Activated CD4-positive, alpha-beta memory T cell treated with anti-CD3 and anti-CD28 coated beads, Interleukin-2, amount 10 ng/mL, durations not matched to agents 7 days and 5 days (primary cell): Measurements from ENCODE around the gene GRIK3. TPM values are rescaled to one million over a fixed set of nuclear protein-coding genes. Genes with fewer than 3 reads are reported as not detected.
"Not testable (repeated sequence)": the region's sequence is repeated elsewhere in the genome, so short reads cannot be mapped to it uniquely, and the experiment has no call there.

ENCODE experiments used
- CTCF ChIA-PET: fragments of 350-600 bp; sonication (Branson Sonifier 250); formaldehyde crosslinking; loops from one replicate; lab custom pipeline; 2021; ENCODE audit warnings: antibody characterized with exemption, inconsistent platforms; lab: Charles Lee
- POLR2A ChIA-PET: fragments of 350-600 bp; sonication (Branson Sonifier 250); formaldehyde crosslinking; loops from one replicate; lab custom pipeline; 2021; ENCODE audit warnings: antibody characterized with exemption; lab: Charles Lee
- DNase-seq: peaks from one replicate; pipeline ENCODE4 v3.0.0-alpha.2; 2020
- H3K27ac Mint-ChIP-seq: one replicate; pipeline ENCODE4 v1.8.0; 2021; ENCODE audit warnings: mild to moderate bottlenecking, mixed read lengths
- H3K27me3 Mint-ChIP-seq: one replicate; pipeline ENCODE4 v1.8.0; 2021; ENCODE audit warnings: mixed read lengths
- H3K36me3 Mint-ChIP-seq: one replicate; pipeline ENCODE4 v1.8.0; 2021; ENCODE audit warnings: low read depth, mixed read lengths
- H3K4me1 Mint-ChIP-seq: one replicate; pipeline ENCODE4 v1.8.0; 2021; ENCODE audit warnings: mixed read lengths
- H3K4me3 Mint-ChIP-seq: one replicate; pipeline ENCODE4 v1.8.0; 2021; ENCODE audit warnings: mild to moderate bottlenecking, mixed read lengths
- H3K9me3 Mint-ChIP-seq: one replicate; pipeline ENCODE4 v1.8.0; 2021; ENCODE audit warnings: mixed read lengths
- total RNA-seq, 2 experiments: library from RNA; stranded (reverse); gene quantifications; one replicate each; pipeline ENCODE4 v1.2.3, GENCODE V29; 2021

The GRIK3 gene
- total RNA-seq, 2 experiments from 2014 or later = not detected

GRCh38 chr1:36924282-36924811, 110.0 kb downstream of the GRIK3 start:
- no peaks in the 10 kb centered on the region for H3K9me3 Mint-ChIP-seq
- H3K4me1 Mint-ChIP-seq = no peaks in the 10 kb centered on the region
- H3K36me3 Mint-ChIP-seq = no peaks in the 10 kb centered on the region
- ChIA-PET POLR2A (no interaction called here), CTCF (no interaction called here)
- H3K27me3 Mint-ChIP-seq = no peaks in the 10 kb centered on the region
- DNase-seq = peak; percentile 60
- H3K27ac Mint-ChIP-seq = no peak overlapping the region
- no peak overlapping the region for H3K4me3 Mint-ChIP-seq

GRCh38 chr1:36922593-36923426, 111.5 kb downstream of the GRIK3 start:
- Mint-ChIP-seq H3K4me1 (no peaks in the 10 kb centered on the region), H3K36me3 (no peaks in the 10 kb centered on the region), H3K27me3 (no peaks in the 10 kb centered on the region), H3K27ac (no peak overlapping the region), H3K9me3 (no peaks in the 10 kb centered on the region), H3K4me3 (no peak overlapping the region)
- CTCF ChIA-PET = no interaction called here
- no peak for DNase-seq
- POLR2A ChIA-PET = no interaction called here

- Mint-ChIP-seq H3K9me3 (no peaks in the 10 kb centered on the region), H3K36me3 (no peaks in the 10 kb centered on the region), H3K27ac (no peak overlapping the region), H3K4me1 (no peaks in the 10 kb centered on the region), H3K4me3 (no peak overlapping the region), H3K27me3 (no peaks in the 10 kb centered on the region)
- ChIA-PET CTCF (no interaction called here), POLR2A (no interaction called here)
- no peak for DNase-seq
These were observed 112.2 kb downstream of the GRIK3 start for GRCh38 chr1:36922071-36922470.

DNA sequence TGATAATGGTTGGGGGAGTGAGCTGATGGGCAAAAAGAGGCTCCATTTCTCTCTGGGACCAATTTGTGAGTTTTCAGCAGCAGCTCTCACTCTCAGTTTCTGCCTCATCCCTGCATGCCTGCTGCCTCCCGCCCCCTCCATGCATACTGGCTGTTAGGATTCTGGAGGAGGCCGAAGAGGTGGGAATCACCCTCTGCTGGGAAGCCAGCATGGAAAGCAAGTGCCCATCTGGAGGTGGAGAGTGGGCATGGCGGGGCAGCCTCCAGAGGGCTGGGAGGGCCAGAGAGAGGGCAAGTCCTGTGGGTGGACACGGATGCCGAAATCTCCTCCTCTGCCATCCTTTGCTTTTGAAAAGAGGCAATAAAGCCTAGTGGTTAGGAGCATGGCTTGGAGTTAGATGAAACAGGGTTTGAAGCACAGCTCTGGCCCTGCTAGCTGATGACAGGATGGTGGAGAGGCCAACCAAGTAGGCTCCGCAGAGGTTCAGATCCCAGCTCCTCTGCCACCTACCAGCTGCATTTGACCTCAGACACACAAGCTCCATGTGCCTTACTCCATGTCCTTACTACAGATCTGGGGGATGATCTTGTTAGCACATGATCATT, 113.4 kb downstream of the GRIK3 start:
- Mint-ChIP-seq H3K27me3 (no peaks in the 10 kb centered on the region), H3K4me1 (no peaks in the 10 kb centered on the region), H3K4me3 (no peak overlapping the region), H3K36me3 (no peaks in the 10 kb centered on the region), H3K9me3 (no peaks in the 10 kb centered on the region), H3K27ac (no peak overlapping the region)
- ChIA-PET CTCF (no interaction called here), POLR2A (no interaction called here)
- no peak for DNase-seq

DNA sequence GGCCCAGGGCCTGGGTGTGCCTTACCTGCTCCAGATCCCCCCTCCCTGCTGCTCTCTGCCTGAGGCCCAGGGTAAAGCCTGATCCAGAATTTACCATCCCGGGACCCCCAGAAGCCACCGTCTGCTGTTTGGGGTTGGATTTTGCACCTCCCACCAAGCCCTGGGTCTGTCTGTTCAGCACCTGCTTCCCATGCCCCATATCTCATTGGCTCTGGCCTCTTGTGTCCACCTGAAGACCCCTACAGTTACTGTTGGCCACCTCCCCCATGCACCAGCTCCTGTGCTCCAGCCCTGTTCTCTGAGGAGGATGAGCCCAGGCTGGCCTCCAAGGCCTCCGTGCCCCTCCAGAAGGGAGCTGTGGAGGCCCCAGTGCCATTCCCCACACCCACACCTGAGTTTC, 113.9 kb downstream of the GRIK3 start:
- POLR2A ChIA-PET = no interaction called here
- Mint-ChIP-seq H3K27me3 (no peaks in the 10 kb centered on the region), H3K4me3 (no peak overlapping the region), H3K36me3 (no peaks in the 10 kb centered on the region), H3K27ac (no peak overlapping the region), H3K9me3 (no peaks in the 10 kb centered on the region), H3K4me1 (no peaks in the 10 kb centered on the region)
- no peak for DNase-seq
- CTCF ChIA-PET = no interaction called here

DNA sequence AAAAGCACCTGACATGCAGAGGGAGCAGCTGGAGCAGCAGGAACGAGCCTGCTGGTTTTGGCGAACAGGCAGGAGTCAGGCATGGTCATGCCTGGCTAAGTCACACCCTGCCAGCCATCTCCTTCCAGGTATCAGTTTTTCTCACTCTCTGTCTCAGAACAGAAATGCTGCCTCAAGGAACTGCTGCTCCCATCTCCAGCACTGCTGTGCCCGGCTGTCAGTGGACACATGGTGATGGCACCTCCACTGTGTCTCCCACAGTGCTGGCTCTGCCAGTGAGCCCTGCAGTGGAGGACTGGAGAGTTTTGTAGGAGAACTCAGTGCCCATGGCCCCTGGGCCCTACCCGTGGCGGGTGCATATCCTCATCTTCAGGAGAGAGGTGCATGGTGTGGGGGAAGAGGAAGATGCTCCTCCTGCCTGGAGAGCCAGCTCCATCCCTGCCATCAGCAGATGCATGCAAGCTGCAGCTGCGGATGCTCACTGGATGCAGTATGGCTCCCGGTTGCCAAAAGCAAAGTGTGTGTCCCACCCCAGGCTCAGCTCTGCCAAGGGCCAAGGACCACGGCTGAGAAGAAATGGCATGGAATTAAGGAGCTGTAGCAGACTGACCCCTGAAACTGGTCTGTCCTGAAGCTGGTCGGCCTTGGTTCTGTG, 114.7 kb downstream of the GRIK3 start:
- H3K4me3 Mint-ChIP-seq = no peak overlapping the region
- no peak overlapping the region for H3K27ac Mint-ChIP-seq
- POLR2A ChIA-PET = no interaction called here
- DNase-seq = no peak
- no peaks in the 10 kb centered on the region for H3K36me3 Mint-ChIP-seq
- H3K9me3 Mint-ChIP-seq = no peaks in the 10 kb centered on the region
- no peaks in the 10 kb centered on the region for H3K4me1 Mint-ChIP-seq
- CTCF ChIA-PET = no interaction called here
- no peaks in the 10 kb centered on the region for H3K27me3 Mint-ChIP-seq

- no peaks in the 10 kb centered on the region for H3K27me3 Mint-ChIP-seq
- CTCF ChIA-PET = no interaction called here
- H3K9me3 Mint-ChIP-seq = no peaks in the 10 kb centered on the region
- H3K4me1 Mint-ChIP-seq = no peaks in the 10 kb centered on the region
- H3K36me3 Mint-ChIP-seq = no peaks in the 10 kb centered on the region
- no peak overlapping the region for H3K4me3 Mint-ChIP-seq
- POLR2A ChIA-PET = no interaction called here
- DNase-seq = no peak
- H3K27ac Mint-ChIP-seq = no peak overlapping the region
These were observed 115.7 kb downstream of the GRIK3 start for GRCh38 chr1:36918604-36919003.

- DNase-seq, H3K36me3 Mint-ChIP-seq, H3K4me1 Mint-ChIP-seq, H3K27me3 Mint-ChIP-seq, H3K9me3 Mint-ChIP-seq, CTCF ChIA-PET, POLR2A ChIA-PET, H3K4me3 Mint-ChIP-seq, H3K27ac Mint-ChIP-seq: not testable (repeated sequence)
These were observed 117.8 kb downstream of the GRIK3 start for GRCh38 chr1:36916542-36916941.

GRCh38 chr1:36913484-36914060, 120.7 kb downstream of the GRIK3 start:
- DNase-seq = no peak
- Mint-ChIP-seq H3K27ac (no peak overlapping the region), H3K4me1 (no peaks in the 10 kb centered on the region), H3K27me3 (no peaks in the 10 kb centered on the region), H3K36me3 (no peaks in the 10 kb centered on the region), H3K4me3 (no peak overlapping the region), H3K9me3 (no peaks in the 10 kb centered on the region)
- CTCF ChIA-PET = no interaction called here
- POLR2A ChIA-PET = no interaction called here

- POLR2A ChIA-PET = no interaction called here
- no peaks in the 10 kb centered on the region for H3K4me1 Mint-ChIP-seq
- H3K4me3 Mint-ChIP-seq = no peak overlapping the region
- no peak for DNase-seq
- CTCF ChIA-PET = no interaction called here
- H3K9me3 Mint-ChIP-seq = no peaks in the 10 kb centered on the region
- H3K27ac Mint-ChIP-seq = no peak overlapping the region
- H3K36me3 Mint-ChIP-seq = no peaks in the 10 kb centered on the region
- H3K27me3 Mint-ChIP-seq = no peaks in the 10 kb centered on the region
These were observed 121.3 kb downstream of the GRIK3 start for GRCh38 chr1:36913016-36913415.

DNA sequence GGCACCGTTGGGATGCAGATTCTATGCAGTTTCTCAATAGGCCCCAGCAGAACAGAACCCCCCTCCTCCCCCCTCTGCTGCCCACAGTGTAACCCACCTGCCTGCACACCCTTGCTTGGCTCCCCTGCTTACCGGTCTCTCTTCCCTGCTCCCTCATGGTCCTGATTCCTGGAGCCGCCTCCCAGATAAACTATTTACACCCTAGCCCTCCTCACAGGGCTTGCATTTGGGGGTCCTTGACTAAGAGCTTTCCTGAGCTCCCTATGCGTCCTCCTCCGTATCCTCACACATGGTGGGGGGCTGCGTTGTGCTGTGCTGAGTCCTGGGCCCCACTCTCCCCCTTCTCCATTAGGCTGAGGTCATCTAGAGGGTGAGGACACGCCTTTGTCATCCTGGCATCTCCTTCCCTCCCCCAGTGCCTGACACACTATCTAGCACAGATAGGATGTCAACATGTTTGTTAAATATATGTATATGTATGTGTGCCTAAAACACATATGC, 121.9 kb downstream of the GRIK3 start:
- H3K27me3 Mint-ChIP-seq = no peaks in the 10 kb centered on the region
- H3K4me1 Mint-ChIP-seq = no peaks in the 10 kb centered on the region
- H3K4me3 Mint-ChIP-seq = no peak overlapping the region
- H3K27ac Mint-ChIP-seq = no peak overlapping the region
- no peaks in the 10 kb centered on the region for H3K9me3 Mint-ChIP-seq
- CTCF ChIA-PET = no interaction called here
- no peak for DNase-seq
- no peaks in the 10 kb centered on the region for H3K36me3 Mint-ChIP-seq
- POLR2A ChIA-PET = no interaction called here

GRCh38 chr1:36911561-36912364, 122.6 kb downstream of the GRIK3 start:
- CTCF ChIA-PET = no interaction called here
- DNase-seq = no peak
- H3K27ac Mint-ChIP-seq = no peak overlapping the region
- no peaks in the 10 kb centered on the region for H3K9me3 Mint-ChIP-seq
- POLR2A ChIA-PET = no interaction called here
- H3K36me3 Mint-ChIP-seq = no peaks in the 10 kb centered on the region
- no peak overlapping the region for H3K4me3 Mint-ChIP-seq
- H3K27me3 Mint-ChIP-seq = no peaks in the 10 kb centered on the region
- no peaks in the 10 kb centered on the region for H3K4me1 Mint-ChIP-seq
